ENCODE measurements around the gene SNAPC4. TPM values are rescaled to one million over a fixed set of nuclear protein-coding genes. Genes with fewer than 3 reads are reported as not detected.

SNAPC4 gene
- total and polyA plus RNA-seq, 12 donors, result 3.0 to 8.3 (median 4.7) TPM

- H3K36me3 ChIP-seq, result peaks cover 3 to 60% (median 21%) of the 10 kb centered on the region in 9 donors
- WGBS, 2 donors, result 0% methylated on average over 86 to 91 of the region's 91 CpGs
These were observed 38.8 kb upstream of the SNAPC4 start for GRCh38 chr9:136438548-136439480.

GRCh38 chr9:136437839-136438547 is 38.0 kb upstream of the SNAPC4 start:
- H3K9me3 ChIP-seq, result no peaks in the 10 kb centered on the region
- H3K27ac ChIP-seq, result peak overlapping the region in 5 of 10 donors; percentile 78 to 90 (median 86)
- WGBS, 2 donors, result 44 to 49% methylated on average over 37 of the region's 37 CpGs
- H3K36me3 ChIP-seq, result peaks cover under 1 to 60% (median 16%) of the 10 kb centered on the region in 9 donors
- intact Hi-C loops (cut with DNase I), result no loop called here
- H3K27me3 ChIP-seq, result no peaks in the 10 kb centered on the region
- H3K4me3 ChIP-seq, result peak overlapping the region; percentile 78 to 99 (median 96)
- DNase-seq (no peak), ATAC-seq (peak in 2 of 8 donors; percentile 7 to 17)
- H3K4me1 ChIP-seq, result peaks cover 18 to 43% (median 38%) of the 10 kb centered on the region in 9 donors
- TF ChIP-seq, protein P1, sequence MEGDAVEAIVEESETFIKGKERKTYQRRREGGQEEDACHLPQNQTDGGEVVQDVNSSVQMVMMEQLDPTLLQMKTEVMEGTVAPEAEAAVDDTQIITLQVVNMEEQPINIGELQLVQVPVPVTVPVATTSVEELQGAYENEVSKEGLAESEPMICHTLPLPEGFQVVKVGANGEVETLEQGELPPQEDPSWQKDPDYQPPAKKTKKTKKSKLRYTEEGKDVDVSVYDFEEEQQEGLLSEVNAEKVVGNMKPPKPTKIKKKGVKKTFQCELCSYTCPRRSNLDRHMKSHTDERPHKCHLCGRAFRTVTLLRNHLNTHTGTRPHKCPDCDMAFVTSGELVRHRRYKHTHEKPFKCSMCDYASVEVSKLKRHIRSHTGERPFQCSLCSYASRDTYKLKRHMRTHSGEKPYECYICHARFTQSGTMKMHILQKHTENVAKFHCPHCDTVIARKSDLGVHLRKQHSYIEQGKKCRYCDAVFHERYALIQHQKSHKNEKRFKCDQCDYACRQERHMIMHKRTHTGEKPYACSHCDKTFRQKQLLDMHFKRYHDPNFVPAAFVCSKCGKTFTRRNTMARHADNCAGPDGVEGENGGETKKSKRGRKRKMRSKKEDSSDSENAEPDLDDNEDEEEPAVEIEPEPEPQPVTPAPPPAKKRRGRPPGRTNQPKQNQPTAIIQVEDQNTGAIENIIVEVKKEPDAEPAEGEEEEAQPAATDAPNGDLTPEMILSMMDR (IDR thresholded peaks at IDR 0.05), result no peak

More at GRCh38 chr9:136438548-136439480, 38.8 kb upstream of the SNAPC4 start:
- peak overlapping the region; percentile 78 to 99 (median 96) for H3K4me3 ChIP-seq
- peak overlapping the region; percentile 15 to 91 (median 88) for H3K27ac ChIP-seq
- H3K4me1 ChIP-seq, result peaks cover 18 to 43% (median 38%) of the 10 kb centered on the region in 9 donors
- intact Hi-C loops (cut with DNase I), result no loop called here
- DNase-seq (peak in 1 of 2 donors; percentile 33), ATAC-seq (peak; percentile 9 to 51 (median 17))
- no peaks in the 10 kb centered on the region for H3K27me3 ChIP-seq
- H3K9me3 ChIP-seq, result no peaks in the 10 kb centered on the region
- TF ChIP-seq, protein P1 (IDR thresholded peaks at IDR 0.05), result no peak

- intact Hi-C loops (cut with DNase I), result no loop called here
- no peaks in the 10 kb centered on the region for H3K27me3 ChIP-seq
- WGBS, 2 donors, result 59 to 69% methylated on average over 8 of the region's 8 CpGs
- H3K4me1 ChIP-seq, result peaks cover 18 to 43% (median 38%) of the 10 kb centered on the region in 9 donors
- ATAC-seq, result no peak
- H3K4me3 ChIP-seq, result peak overlapping the region in 9 of 10 donors; percentile 78 to 99 (median 97)
- H3K9me3 ChIP-seq, result no peaks in the 10 kb centered on the region
- no peak for DNase-seq
- H3K36me3 ChIP-seq, result peaks cover 0 to 60% (median 13%) of the 10 kb centered on the region in 9 donors
- TF ChIP-seq, protein P1 (IDR thresholded peaks at IDR 0.05), result no peak
- peak overlapping the region in 2 of 10 donors; percentile 79 to 90 for H3K27ac ChIP-seq
These were observed 37.5 kb upstream of the SNAPC4 start for GRCh38 chr9:136437430-136437829.

GRCh38 chr9:136436055-136436634 is 36.2 kb upstream of the SNAPC4 start:
- peaks cover 0 to 55% (median 12%) of the 10 kb centered on the region in 9 donors for H3K36me3 ChIP-seq
- 92 to 93% methylated on average over 25 of the region's 25 CpGs for WGBS, 2 donors
- no peak for DNase-seq

More at GRCh38 chr9:136436055-136436634, 36.2 kb upstream of the SNAPC4 start:
- ATAC-seq, result no peak
- TF ChIP-seq, protein P1 (IDR thresholded peaks at IDR 0.05), result no peak
- H3K4me1 ChIP-seq, result peaks cover 18 to 43% (median 38%) of the 10 kb centered on the region in 9 donors
- intact Hi-C loops (cut with DNase I), result no loop called here
- no peaks in the 10 kb centered on the region for H3K27me3 ChIP-seq
- no peak overlapping the region for H3K4me3 ChIP-seq
- H3K27ac ChIP-seq, result peak overlapping the region in 1 of 10 donors; percentile 3
- H3K9me3 ChIP-seq, result no peaks in the 10 kb centered on the region

Measured in heart right ventricle (tissue), 16 donors.